ENCODE data around the gene CSTB.

DNA sequence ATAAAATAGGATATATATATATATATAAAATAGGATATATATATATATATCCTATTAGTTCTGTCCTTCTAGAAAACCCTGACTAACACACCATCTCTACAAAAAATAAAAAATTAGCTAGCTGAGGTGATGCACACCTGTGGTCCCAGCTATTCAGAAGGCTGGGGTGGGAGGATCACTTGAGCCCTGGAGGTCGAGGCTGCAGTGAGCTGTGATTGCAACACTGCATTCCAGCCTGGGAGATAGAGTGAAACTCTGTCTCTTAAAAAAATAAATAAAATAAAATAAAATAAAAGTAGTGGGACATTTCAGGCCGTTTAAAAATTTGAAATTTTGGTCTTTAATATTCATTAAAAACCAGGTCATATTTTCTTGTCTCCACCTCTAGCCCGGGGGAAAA is 9.0 kb upstream of the CSTB start:
- no peak for TF ChIP-seq CEBPB (IDR thresholded peaks at IDR 0.05; ENCODE audit: low read depth, low read length)
- TF ChIP-seq RFX5 (IDR thresholded peaks at IDR 0.05; ENCODE audit: borderline replicate concordance, low read depth, low read length), result no peak
